Sigmoid colon (tissue), 7 donors: ENCODE measurements around the gene CHD5. TPM values are rescaled to one million over a fixed set of nuclear protein-coding genes. Genes with fewer than 3 reads are reported as not detected.

Source experiments
- DNase-seq: peaks from one replicate; pipeline ENCODE4 v3.0.0-alpha.2; 2019
- H3K27ac ChIP-seq, 4 donors: fragments of 200-600 bp; sonication (generic); one replicate each; pipeline ENCODE4 v1.5.1; 2016 to 2019; ENCODE audit warnings: mild to moderate bottlenecking in 1 of 4
- H3K27me3 ChIP-seq, 3 donors: fragments of 200-600 bp; sonication (generic); one replicate each; pipeline ENCODE4 v1.5.1; 2019; ENCODE audit warnings: mild to moderate bottlenecking in 1 of 3
- H3K36me3 ChIP-seq, 4 donors: fragments of 200-600 bp; sonication (generic); one replicate each; pipeline ENCODE4 v1.5.1; 2016 to 2019
- H3K4me1 ChIP-seq, 4 donors: fragments of 200-600 bp; sonication (generic); one replicate each; pipeline ENCODE4 v1.5.1; 2017 to 2019
- H3K4me3 ChIP-seq, 4 donors: fragments of 200-600 bp; sonication (generic); one replicate each; pipeline ENCODE4 v1.5.1; 2017 to 2019; ENCODE audit warnings: mild to moderate bottlenecking in 2 of 4, moderate library complexity in 1 of 4
- H3K9me3 ChIP-seq, 4 donors: fragments of 200-600 bp in 3 of 4; sonication (generic) in 3 of 4; one replicate each; pipeline versions ENCODE4 v1.5.1 to v1.6.1; 2013 to 2019
- CTCF ChIP-seq, 4 experiments: fragments of 450-650 bp in 3 of 4; fragments of 200-600 bp in 1 of 4; IDR thresholded peaks; one replicate each; pipeline ENCODE4 v1.5.1; 2016 to 2019; ENCODE audit warnings: antibody characterized with exemption in 4 of 4, mild to moderate bottlenecking in 3 of 4, moderate library complexity in 2 of 4
- EP300 ChIP-seq, 4 donors: sonication (generic); formaldehyde crosslinking; IDR thresholded peaks; one replicate each; pipeline ENCODE4 v1.6.1; 2017; ENCODE audit warnings: antibody characterized with exemption in 4 of 4
- POLR2A ChIP-seq, 2 donors: fragments of 450-650 bp; IDR thresholded peaks; one replicate each; pipeline ENCODE4 v1.6.1; 2016; ENCODE audit warnings: antibody characterized with exemption in 2 of 2, mild to moderate bottlenecking in 2 of 2, moderate library complexity in 2 of 2
- POLR2AphosphoS5 ChIP-seq, 4 donors: sonication (generic); formaldehyde crosslinking; IDR thresholded peaks; one replicate each; pipeline ENCODE4 v1.6.1; 2017; ENCODE audit warnings: antibody characterized with exemption in 4 of 4
- WGBS, 2 donors: extraction: QIAGEN DNeasy Blood & Tissue Kit; methylation state at CpG; one replicate each; pipeline ENCODE4 v1.1.7; 2013; 5-methylcytosine and 5-hydroxymethylcytosine counted together
- intact Hi-C: fragments of 100-400 bp; cut with DNase I; formaldehyde crosslinking; loops from one replicate; pipeline ENCODE4 v1.15.1; 2023
- polyA plus RNA-seq, 3 donors: library from polyadenylated mRNA; stranded (reverse); fragments of 200-250 nt; gene quantifications; one replicate each; pipeline ENCODE4 v1.2.3, GENCODE V29; 2013
- total RNA-seq, 4 donors: library from RNA; depleted of rRNA; stranded (reverse); fragments of >200 nt; gene quantifications; one replicate each; pipeline ENCODE4 v1.1.0, GENCODE V29; 2016
- donor health status: healthy with polysubstance abuse.
- donor health status: Bipolar disorder and iron deficiency.
- donor health status: healthy.

Gene CHD5
- total and polyA plus RNA-seq, 7 donors, result 0.49 to 2.8 (median 1.4) TPM; not detected in 2

DNA sequence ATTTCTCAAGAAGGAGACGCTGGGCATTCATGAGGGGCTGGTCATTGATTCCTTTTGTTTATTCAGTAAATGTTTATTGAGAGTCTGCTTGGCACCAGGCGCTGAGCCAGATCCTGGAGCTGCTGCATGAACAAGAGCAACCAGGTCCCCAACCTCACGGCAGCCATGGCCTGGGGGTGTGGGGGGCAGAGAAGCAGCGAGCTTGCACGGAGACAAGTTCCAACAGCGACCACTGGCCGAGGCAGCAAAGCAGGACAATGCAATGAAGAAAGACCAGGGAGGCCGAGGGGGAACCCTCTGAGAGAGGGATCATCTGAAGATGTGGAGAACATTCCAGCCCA, 126.9 kb downstream of the CHD5 start:
- Histone ChIP-seq H3K36me3 (no peaks in the 10 kb centered on the region), H3K4me1 (peaks cover 0 to under 1% (median under 1%) of the 10 kb centered on the region in 4 donors), H3K4me3 (no peak overlapping the region), H3K27me3 (peaks cover 0 to under 1% (median 0%) of the 10 kb centered on the region in 3 donors), H3K9me3 (no peaks in the 10 kb centered on the region), H3K27ac (no peak overlapping the region)
- TF ChIP-seq POLR2A (IDR thresholded peaks at IDR 0.05) (no peak), CTCF (IDR thresholded peaks at IDR 0.05) (no peak), POLR2AphosphoS5 (IDR thresholded peaks at IDR 0.05) (no peak), EP300 (IDR thresholded peaks at IDR 0.05) (no peak)
- DNase-seq, result no peak
- intact Hi-C loops, result loop anchor here (2.0 kb wide), 1 partner anchor 190 kb away; no protein-coding TSS in a partner anchor
- 36 to 58% methylated on average over 8 of the region's 8 CpGs for WGBS, 2 donors

GRCh38 chr1:6052543-6053205, 127.4 kb downstream of the CHD5 start:
- Histone ChIP-seq H3K4me1 (no peaks in the 10 kb centered on the region), H3K36me3 (no peaks in the 10 kb centered on the region), H3K27me3 (no peaks in the 10 kb centered on the region), H3K9me3 (no peaks in the 10 kb centered on the region), H3K27ac (no peak overlapping the region), H3K4me3 (no peak overlapping the region)
- WGBS, 2 donors, result 9 to 40% methylated on average over 16 of the region's 16 CpGs
- intact Hi-C loops, result loop anchor here (2.0 kb wide), 1 partner anchor 190 kb away; no protein-coding TSS in a partner anchor
- no peak for TF ChIP-seq EP300 (IDR thresholded peaks at IDR 0.05)
- no peak for TF ChIP-seq CTCF (IDR thresholded peaks at IDR 0.05)
- TF ChIP-seq POLR2AphosphoS5 (IDR thresholded peaks at IDR 0.05), result no peak
- TF ChIP-seq POLR2A (IDR thresholded peaks at IDR 0.05), result no peak
- no peak for DNase-seq

Other genes with a start within 250 kb of the CHD5 start
- gene NPHP4, start 187.9 kb downstream of the CHD5 start, total RNA-seq, result 10 to 100 TPM in 2 of 4 donors, 1 to 10 TPM in 2; 4.9 to 12.2 (median 8.8) TPM
- 1 to 10 TPM in 2 of 3 donors, under 1 TPM in 1; 0.60 to 6.3 (median 1.2) TPM for gene NPHP4, start 187.9 kb downstream of the CHD5 start, polyA plus RNA-seq
- gene KCNAB2, start 134.4 kb downstream of the CHD5 start, total RNA-seq, result 1 to 10 TPM; 6.8 to 9.0 (median 7.7) TPM
- 10 to 100 TPM in 1 of 3 donors, 1 to 10 TPM in 2; 3.0 to 23.5 (median 4.9) TPM for gene KCNAB2, start 134.4 kb downstream of the CHD5 start, polyA plus RNA-seq
- 100 to 1,000 TPM; 166 to 267 (median 219) TPM for gene RPL22, start 19.3 kb upstream of the CHD5 start, total RNA-seq
- gene RPL22, start 19.3 kb upstream of the CHD5 start, polyA plus RNA-seq, result 100 to 1,000 TPM; 299 to 443 (median 410) TPM
- gene RNF207, start 25.8 kb upstream of the CHD5 start, total RNA-seq, result 10 to 100 TPM in 3 of 4 donors, 1 to 10 TPM in 1; 7.8 to 19.1 (median 16.1) TPM
- gene RNF207, start 25.8 kb upstream of the CHD5 start, polyA plus RNA-seq, result 10 to 100 TPM in 1 of 3 donors, 1 to 10 TPM in 2; 5.3 to 24.3 (median 7.2) TPM
- 10 to 100 TPM; 39.2 to 64.9 (median 55.6) TPM for gene ICMT, start 55.6 kb upstream of the CHD5 start, total RNA-seq
- gene ICMT, start 55.6 kb upstream of the CHD5 start, polyA plus RNA-seq, result 10 to 100 TPM; 19.2 to 34.1 (median 20.3) TPM
- not detected for gene HES3, start 63.9 kb upstream of the CHD5 start, total RNA-seq
- gene HES3, start 63.9 kb upstream of the CHD5 start, polyA plus RNA-seq, result not detected
- gene GPR153, start 80.8 kb upstream of the CHD5 start, total RNA-seq, result 10 to 100 TPM in 1 of 4 donors, 1 to 10 TPM in 3; 3.7 to 11.4 (median 4.7) TPM
- 10 to 100 TPM; 10.8 to 32.4 (median 22.9) TPM for gene GPR153, start 80.8 kb upstream of the CHD5 start, polyA plus RNA-seq
- gene ACOT7, start 213.4 kb upstream of the CHD5 start, total RNA-seq, result 10 to 100 TPM; 17.9 to 26.5 (median 22.2) TPM
- 10 to 100 TPM; 54.7 to 81.0 (median 78.8) TPM for gene ACOT7, start 213.4 kb upstream of the CHD5 start, polyA plus RNA-seq
- not detected for gene HES2, start 239.6 kb upstream of the CHD5 start, total RNA-seq
- gene HES2, start 239.6 kb upstream of the CHD5 start, polyA plus RNA-seq, result 10 to 100 TPM; 10.7 to 27.0 (median 19.9) TPM
- 1 to 10 TPM in 1 of 4 donors, under 1 TPM in 1, not detected in 2; 0.55 to 1.3 TPM for gene ESPN, start 244.5 kb upstream of the CHD5 start, total RNA-seq
- 100 to 1,000 TPM in 2 of 3 donors, 10 to 100 TPM in 1; 86.5 to 202 (median 117) TPM for gene ESPN, start 244.5 kb upstream of the CHD5 start, polyA plus RNA-seq